Fibroblast of gingiva (primary cell): ENCODE data around the gene PSG1.

ENCODE experiments used
- DNase-seq: peaks from one replicate; pipeline ENCODE4 v3.0.0-alpha.2; 2011; ENCODE audit warnings: low read depth

PSG1 gene

DNA sequence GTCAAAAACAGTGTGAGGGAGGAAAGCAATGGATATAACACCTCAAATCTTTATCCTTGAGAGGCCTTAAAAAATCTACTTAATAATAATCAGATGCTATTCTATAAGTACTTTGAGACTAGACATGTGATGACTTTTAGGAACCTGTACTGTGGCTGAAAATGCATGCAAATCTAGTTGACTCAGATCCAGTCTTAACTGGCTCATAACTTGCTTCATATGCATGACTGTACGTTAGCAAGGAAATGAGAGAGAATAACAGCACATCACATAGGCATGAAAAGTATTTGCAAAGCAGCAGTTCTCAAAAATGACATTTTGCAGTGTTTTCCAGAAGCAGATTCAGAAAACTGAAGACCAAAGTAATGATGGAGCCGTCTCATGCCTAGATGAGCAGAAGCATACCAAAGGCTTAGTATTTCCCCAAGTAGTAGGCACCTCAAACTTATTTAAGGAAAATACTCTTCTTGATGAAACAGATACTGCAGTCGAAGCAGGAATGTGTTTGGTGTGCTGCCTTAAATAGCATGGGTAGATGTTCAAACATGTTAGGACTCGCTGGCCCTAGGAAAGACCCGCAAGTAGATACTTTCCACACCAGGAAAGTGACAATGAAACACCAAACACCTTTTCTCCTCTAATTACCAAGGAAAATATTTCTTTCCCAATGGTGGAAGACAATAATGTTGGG is 59.4 kb downstream of the PSG1 start:
- DNase-seq: peak; percentile 85

DNA sequence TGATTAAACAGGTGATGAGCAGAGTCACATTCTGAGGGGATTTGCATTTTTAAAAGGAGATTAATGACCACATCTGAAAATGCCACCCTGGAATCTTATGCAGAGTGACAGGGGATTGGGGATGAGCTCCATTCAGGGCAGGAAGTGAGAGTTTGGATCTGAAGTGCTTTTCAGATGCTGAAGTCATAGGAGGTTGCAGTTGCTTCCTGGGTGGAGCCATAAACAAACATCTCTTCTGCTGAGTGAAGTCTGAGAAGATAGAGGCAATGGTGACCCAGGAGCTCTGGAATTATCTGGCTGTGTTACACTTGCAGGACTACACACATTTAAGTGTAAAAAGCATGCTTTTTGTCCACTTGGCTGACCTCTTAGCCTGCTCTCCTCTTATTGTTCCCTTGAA is 62.6 kb downstream of the PSG1 start:
- no peak for DNase-seq
